Body of pancreas (tissue), 4 donors: ENCODE data around the gene MREG. TPM values are rescaled to one million over a fixed set of nuclear protein-coding genes. Genes with fewer than 3 reads are reported as not detected.

Experiments used
- ATAC-seq: fragments of 150-250 bp; one replicate; pipeline ENCODE4 v1.9.1; 2016
- DNase-seq, 4 donors: peaks; one replicate each; pipeline ENCODE4 v3.0.0-alpha.2; 2019
- H3K27ac ChIP-seq, 4 donors: fragments of 200-600 bp; sonication (generic); 1 replicate in 3 of 4; 2 replicates in 1 of 4; pipeline versions ENCODE4 v1.5.1 to v1.6.1; 2016 to 2019; ENCODE audit warnings: mild to moderate bottlenecking in 1 of 4, mixed read lengths in 1 of 4, moderate library complexity in 1 of 4
- H3K27me3 ChIP-seq, 2 donors: fragments of 200-600 bp; sonication (generic); one replicate each; pipeline ENCODE4 v1.6.0; 2016; ENCODE audit warnings: mild to moderate bottlenecking in 1 of 2
- H3K36me3 ChIP-seq, 2 donors: fragments of 200-600 bp; sonication (generic); replicated peaks in 1 of 2; 2 replicates each; pipeline ENCODE4 v1.5.1; 2016; ENCODE audit warnings: low read depth in 2 of 2; ENCODE audit not compliant: insufficient read depth in 1 of 2
- H3K4me1 ChIP-seq: fragments of 200-600 bp; sonication (generic); one replicate; pipeline ENCODE4 v1.6.0; 2016
- H3K4me3 ChIP-seq, 2 donors: fragments of 200-600 bp; sonication (generic); 1 replicate in 1 of 2; 2 replicates in 1 of 2; pipeline ENCODE4 v1.5.1; 2016 to 2019
- H3K9me3 ChIP-seq, 3 donors: fragments of 200-600 bp; sonication (generic); 1 replicate in 2 of 3; 2 replicates in 1 of 3; pipeline ENCODE4 v1.5.1; 2016
- POLR2A ChIP-seq, 3 donors: fragments of 450-650 bp; IDR thresholded peaks; one replicate each; pipeline ENCODE4 v1.6.1; 2016; ENCODE audit warnings: antibody characterized with exemption in 3 of 3, mild to moderate bottlenecking in 2 of 3
- WGBS, 2 donors: methylation state at CpG; one replicate each; pipeline ENCODE4 v1.1.5; 2017; 5-methylcytosine and 5-hydroxymethylcytosine counted together
- intact Hi-C: fragments of 100-400 bp; cut with DNase I; formaldehyde crosslinking; loops from one replicate; pipeline ENCODE4 v1.15.1; 2023
- total RNA-seq, 2 donors: library from RNA; depleted of rRNA; stranded (reverse); fragments of >200 nt; gene quantifications; one replicate each; pipeline ENCODE4 v1.1.0, GENCODE V29; 2016
- TF ChIP-seq, protein P1 (sequence below), 7 experiments: fragments of 450-650 bp in 4 of 7; fragments of 200-600 bp in 3 of 7; sonication (generic) in 3 of 7; IDR thresholded peaks; one replicate each; pipeline ENCODE4 v1.5.1; 2016 to 2019; ENCODE audit warnings: antibody characterized with exemption in 7 of 7

The MREG gene
- total RNA-seq, 2 donors from 2014 or later, result 3.6 TPM

DNA sequence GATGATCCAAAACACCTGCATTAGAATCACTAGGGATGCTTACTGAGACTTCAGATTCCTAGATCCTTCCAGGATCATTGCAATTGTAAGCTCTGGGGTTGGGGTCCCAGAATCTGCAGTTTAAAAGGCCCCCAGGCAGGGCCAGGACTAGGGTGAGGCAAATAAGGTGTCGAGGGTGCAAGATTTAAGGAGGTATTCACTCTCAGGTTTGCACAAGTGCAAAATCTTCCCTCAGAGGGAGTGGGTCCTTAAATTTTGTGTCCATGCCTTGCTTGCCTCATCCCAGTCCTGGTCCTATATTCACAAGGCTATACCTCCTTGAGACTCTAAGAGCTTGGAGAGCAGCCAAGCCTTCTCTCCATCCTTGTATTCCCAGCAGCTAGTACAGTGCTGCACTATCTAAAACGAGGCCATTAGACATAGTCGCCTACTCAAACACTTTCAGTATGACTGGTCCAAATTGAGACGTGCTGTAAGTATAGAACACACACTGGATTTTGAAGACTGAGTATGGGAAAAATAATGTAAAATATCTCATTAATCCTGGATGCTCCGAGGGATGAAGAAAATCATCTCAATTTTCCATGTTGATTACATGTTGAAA, 31.6 kb upstream of the MREG start:
- ATAC-seq, result no peak
- TF ChIP-seq, protein P1, sequence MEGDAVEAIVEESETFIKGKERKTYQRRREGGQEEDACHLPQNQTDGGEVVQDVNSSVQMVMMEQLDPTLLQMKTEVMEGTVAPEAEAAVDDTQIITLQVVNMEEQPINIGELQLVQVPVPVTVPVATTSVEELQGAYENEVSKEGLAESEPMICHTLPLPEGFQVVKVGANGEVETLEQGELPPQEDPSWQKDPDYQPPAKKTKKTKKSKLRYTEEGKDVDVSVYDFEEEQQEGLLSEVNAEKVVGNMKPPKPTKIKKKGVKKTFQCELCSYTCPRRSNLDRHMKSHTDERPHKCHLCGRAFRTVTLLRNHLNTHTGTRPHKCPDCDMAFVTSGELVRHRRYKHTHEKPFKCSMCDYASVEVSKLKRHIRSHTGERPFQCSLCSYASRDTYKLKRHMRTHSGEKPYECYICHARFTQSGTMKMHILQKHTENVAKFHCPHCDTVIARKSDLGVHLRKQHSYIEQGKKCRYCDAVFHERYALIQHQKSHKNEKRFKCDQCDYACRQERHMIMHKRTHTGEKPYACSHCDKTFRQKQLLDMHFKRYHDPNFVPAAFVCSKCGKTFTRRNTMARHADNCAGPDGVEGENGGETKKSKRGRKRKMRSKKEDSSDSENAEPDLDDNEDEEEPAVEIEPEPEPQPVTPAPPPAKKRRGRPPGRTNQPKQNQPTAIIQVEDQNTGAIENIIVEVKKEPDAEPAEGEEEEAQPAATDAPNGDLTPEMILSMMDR (IDR thresholded peaks at IDR 0.05), result no peak
- Histone ChIP-seq H3K4me3 (no peak overlapping the region), H3K4me1 (no peaks in the 10 kb centered on the region), H3K27me3 (no peaks in the 10 kb centered on the region), H3K9me3 (no peaks in the 10 kb centered on the region), H3K36me3 (no peaks in the 10 kb centered on the region), H3K27ac (no peak overlapping the region)
- intact Hi-C loops, result no loop called here
- WGBS, 2 donors, result 68 to 72% methylated on average over 5 of the region's 5 CpGs
- DNase-seq, result no peak

DNA sequence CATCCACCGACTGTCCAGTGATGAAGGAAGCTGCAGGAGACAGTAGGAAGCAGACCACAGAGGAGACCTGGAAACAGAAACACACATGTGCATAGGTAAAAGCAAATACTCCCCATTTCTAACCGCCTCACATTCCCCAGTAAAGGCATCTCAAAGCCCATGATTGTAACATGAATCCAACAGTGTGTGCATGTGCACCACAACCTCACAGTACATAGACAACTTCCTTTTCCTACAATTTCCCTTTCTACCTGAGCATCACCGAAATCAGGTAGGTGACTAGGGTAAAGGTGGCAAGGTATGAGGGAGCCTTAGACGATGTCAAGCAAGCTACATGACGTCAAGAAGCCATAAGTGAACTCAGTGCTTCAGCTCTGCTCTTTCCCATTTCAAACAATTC, 30.6 kb upstream of the MREG start:
- 89 to 90% methylated on average over 5 of the region's 5 CpGs for WGBS, 2 donors

DNA sequence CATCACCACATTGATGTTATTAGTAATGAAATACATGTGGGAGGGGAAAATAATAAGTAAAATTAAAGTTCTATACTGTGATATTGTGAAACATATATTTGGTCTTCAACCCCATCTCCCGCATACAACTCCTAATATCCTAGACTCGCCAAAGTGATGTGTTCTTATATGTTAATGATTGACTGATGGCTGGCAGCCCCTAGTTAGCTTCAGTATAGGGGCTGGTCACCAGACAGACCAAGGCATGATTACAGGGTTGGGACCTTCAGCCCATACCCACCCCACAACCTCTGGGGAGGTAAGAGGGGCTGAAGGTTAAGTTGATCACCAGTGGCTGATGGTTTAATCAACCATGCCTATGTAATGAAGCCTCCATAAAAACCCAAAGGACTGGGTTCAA, 28.1 kb upstream of the MREG start:
- Histone ChIP-seq H3K9me3 (no peaks in the 10 kb centered on the region), H3K27ac (no peak overlapping the region), H3K27me3 (no peaks in the 10 kb centered on the region), H3K4me3 (no peak overlapping the region), H3K4me1 (no peaks in the 10 kb centered on the region), H3K36me3 (no peaks in the 10 kb centered on the region)
- DNase-seq (no peak), ATAC-seq (no peak)
- intact Hi-C loops, result no loop called here
- 92 to 94% methylated on average over 2 of the region's 2 CpGs for WGBS, 2 donors
- TF ChIP-seq, protein P1 (IDR thresholded peaks at IDR 0.05), result no peak
- TF ChIP-seq POLR2A (IDR thresholded peaks at IDR 0.05), result no peak

More for the DNA sequence above, 30.6 kb upstream of the MREG start:
- H3K36me3 ChIP-seq, result no peaks in the 10 kb centered on the region
- no peaks in the 10 kb centered on the region for H3K27me3 ChIP-seq
- ATAC-seq (no peak), DNase-seq (no peak)
- no peak overlapping the region for H3K27ac ChIP-seq
- intact Hi-C loops, result no loop called here
- H3K4me1 ChIP-seq, result no peaks in the 10 kb centered on the region
- TF ChIP-seq, protein P1 (IDR thresholded peaks at IDR 0.05), result no peak
- H3K9me3 ChIP-seq, result no peaks in the 10 kb centered on the region
- no peak overlapping the region for H3K4me3 ChIP-seq

DNA sequence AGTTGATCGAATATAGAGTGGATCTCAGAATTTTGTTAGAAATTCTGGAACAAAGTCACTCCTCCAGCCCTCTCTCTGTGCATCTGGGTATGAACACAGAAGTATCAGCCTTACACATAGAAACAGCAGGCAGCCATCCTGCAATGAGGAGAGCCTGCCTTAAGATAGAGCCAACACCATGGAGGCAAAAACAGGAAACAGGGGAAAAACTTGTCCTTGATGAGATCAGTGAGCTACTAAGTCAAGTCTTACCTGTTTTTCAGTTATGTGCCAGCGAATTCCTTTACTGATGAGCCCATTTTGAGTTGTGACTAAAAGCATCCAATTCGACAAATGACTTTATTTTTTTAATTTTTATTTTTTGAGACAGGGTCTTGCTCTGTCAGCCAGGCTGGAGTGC, 26.6 kb upstream of the MREG start:
- ATAC-seq (no peak), DNase-seq (no peak)
- Histone ChIP-seq H3K9me3 (no peaks in the 10 kb centered on the region), H3K4me3 (no peak overlapping the region), H3K4me1 (no peaks in the 10 kb centered on the region), H3K36me3 (no peaks in the 10 kb centered on the region), H3K27ac (no peak overlapping the region), H3K27me3 (no peaks in the 10 kb centered on the region)
- no peak for TF ChIP-seq POLR2A (IDR thresholded peaks at IDR 0.05)
- TF ChIP-seq, protein P1 (IDR thresholded peaks at IDR 0.05), result no peak
- intact Hi-C loops, result no loop called here
- WGBS, 2 donors, result 80 to 87% methylated on average over 3 of the region's 3 CpGs

DNA sequence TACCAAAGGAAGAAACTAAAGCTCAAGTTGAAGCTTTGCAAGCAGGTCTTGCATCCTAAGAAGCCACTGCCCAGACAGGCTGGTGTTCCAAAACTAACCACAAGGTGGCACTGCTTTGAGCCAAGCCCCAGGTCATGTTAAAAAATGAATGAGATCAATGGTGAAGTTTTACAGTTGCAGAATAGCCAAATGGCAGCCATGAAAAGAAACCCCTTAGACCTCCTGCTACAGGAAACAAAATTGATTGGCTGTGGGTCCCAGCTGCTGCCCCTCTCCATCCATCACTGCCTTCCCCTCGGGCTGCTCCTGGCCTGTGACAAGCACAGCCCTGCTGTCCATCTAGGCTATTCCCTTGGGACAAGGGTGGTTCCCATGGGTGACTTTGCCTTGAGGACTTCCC, 20.7 kb upstream of the MREG start:
- Histone ChIP-seq H3K36me3 (no peaks in the 10 kb centered on the region), H3K9me3 (no peaks in the 10 kb centered on the region), H3K4me3 (no peak overlapping the region), H3K4me1 (no peaks in the 10 kb centered on the region), H3K27me3 (no peaks in the 10 kb centered on the region), H3K27ac (no peak overlapping the region)
- WGBS, 2 donors, result 40 to 57% methylated on average over 1 of the region's 1 CpG
- intact Hi-C loops, result no loop called here
- TF ChIP-seq POLR2A (IDR thresholded peaks at IDR 0.05), result no peak
- TF ChIP-seq, protein P1 (IDR thresholded peaks at IDR 0.05), result peak; percentile 74 to 95 (median 75)
- DNase-seq (peak; percentile 64 to 79 (median 70)), ATAC-seq (peak; percentile 75)
